NB4 (cell line): ENCODE results near the gene NR3C1.

ENCODE experiments used
- MYC ChIP-seq: IDR thresholded peaks from 2 replicates; pipeline ENCODE4 v1.6.1; 2011; ENCODE audit warnings: low read depth, low read length
- POLR2A ChIP-seq: IDR thresholded peaks from 2 replicates; pipeline ENCODE4 v1.6.1; 2011; ENCODE audit warnings: mild to moderate bottlenecking; ENCODE audit not compliant: insufficient read length; ENCODE audit errors: extremely low read depth
- TF ChIP-seq, protein P1 (sequence below): IDR thresholded peaks from one replicate; pipeline ENCODE4 v1.5.1; 2012; ENCODE audit warnings: low read depth, low read length
- TF ChIP-seq, protein P2 (sequence below): IDR thresholded peaks from 2 replicates; pipeline ENCODE4 v1.6.1; 2011; ENCODE audit warnings: low read depth, low read length

- TF ChIP-seq, protein P1, sequence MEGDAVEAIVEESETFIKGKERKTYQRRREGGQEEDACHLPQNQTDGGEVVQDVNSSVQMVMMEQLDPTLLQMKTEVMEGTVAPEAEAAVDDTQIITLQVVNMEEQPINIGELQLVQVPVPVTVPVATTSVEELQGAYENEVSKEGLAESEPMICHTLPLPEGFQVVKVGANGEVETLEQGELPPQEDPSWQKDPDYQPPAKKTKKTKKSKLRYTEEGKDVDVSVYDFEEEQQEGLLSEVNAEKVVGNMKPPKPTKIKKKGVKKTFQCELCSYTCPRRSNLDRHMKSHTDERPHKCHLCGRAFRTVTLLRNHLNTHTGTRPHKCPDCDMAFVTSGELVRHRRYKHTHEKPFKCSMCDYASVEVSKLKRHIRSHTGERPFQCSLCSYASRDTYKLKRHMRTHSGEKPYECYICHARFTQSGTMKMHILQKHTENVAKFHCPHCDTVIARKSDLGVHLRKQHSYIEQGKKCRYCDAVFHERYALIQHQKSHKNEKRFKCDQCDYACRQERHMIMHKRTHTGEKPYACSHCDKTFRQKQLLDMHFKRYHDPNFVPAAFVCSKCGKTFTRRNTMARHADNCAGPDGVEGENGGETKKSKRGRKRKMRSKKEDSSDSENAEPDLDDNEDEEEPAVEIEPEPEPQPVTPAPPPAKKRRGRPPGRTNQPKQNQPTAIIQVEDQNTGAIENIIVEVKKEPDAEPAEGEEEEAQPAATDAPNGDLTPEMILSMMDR: peak; percentile 22
- TF ChIP-seq POLR2A (peak; percentile 44), MYC (peak; percentile 64)
- TF ChIP-seq, protein P2, sequence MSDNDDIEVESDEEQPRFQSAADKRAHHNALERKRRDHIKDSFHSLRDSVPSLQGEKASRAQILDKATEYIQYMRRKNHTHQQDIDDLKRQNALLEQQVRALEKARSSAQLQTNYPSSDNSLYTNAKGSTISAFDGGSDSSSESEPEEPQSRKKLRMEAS: no peak; the same call in 1 of the 2 replicates
Measured at GRCh38 chr5:143403593-143404415, at the start of gene NR3C1.
